ENCODE results near the gene PLEKHM3. TPM values are rescaled to one million over a fixed set of nuclear protein-coding genes. Genes with fewer than 3 reads are reported as not detected.

The PLEKHM3 gene
- polyA plus RNA-seq, 4 donors: 0.89 to 12.1 (median 2.1) TPM

DNA sequence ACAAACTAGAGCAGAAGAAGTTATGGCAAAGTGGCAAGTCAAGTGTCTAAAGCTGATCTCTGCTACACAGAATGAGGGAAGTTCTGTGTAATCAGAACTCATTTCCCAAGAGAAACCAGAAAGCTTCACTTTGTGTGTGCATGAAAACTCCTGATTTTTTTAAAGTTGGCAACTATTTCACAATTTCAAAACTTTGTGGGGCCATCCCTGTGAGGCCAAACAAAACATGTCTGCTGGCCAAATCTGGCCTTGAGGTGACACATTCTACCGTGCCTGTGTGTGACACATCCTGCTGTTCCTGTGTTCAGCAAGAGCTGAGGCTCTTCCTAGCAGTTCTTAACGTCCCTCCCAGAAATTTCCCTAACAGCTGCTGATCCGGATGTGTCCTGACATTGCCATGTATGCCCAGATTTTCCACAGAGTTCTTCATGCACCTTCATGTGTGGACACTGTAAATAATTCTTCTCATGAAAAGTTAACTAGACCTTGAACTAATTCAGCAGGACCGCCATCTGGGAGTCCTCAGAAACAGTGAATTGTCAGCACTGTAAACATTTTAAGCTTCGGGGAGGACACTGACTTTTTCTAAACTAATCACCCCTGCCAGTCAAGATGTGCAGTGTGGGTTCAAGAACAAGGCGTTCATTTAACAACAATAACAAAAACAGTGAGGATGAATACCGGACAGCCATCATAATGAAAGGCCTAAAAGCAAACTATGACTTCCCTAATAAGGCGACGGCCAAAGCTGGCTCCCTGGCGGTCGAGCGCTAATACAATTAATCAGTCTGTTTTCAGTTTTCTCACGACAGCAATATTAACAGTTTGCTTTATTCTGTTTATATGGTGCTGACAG lies 99.0 kb downstream of the PLEKHM3 start:
- FAIRE-seq: no peak
- H3K27me3 ChIP-seq (ENCODE audit: control insufficient read depth in 3 of 3, insufficient read depth in 3 of 3, low read length in 3 of 3): no peaks in the 10 kb centered on the region
- peaks cover 0 to 37% (median 2%) of the 10 kb centered on the region in 3 donors for H3K4me1 ChIP-seq (ENCODE audit: control insufficient read depth in 3 of 3, insufficient read depth in 2 of 3, low read depth in 1 of 3, low read length in 2 of 3)
- peak in 1 of 2 donors; percentile 34 for DNase-seq
- peaks cover 0 to 17% (median 0%) of the 10 kb centered on the region in 3 donors for H3K36me3 ChIP-seq (ENCODE audit: control insufficient read depth in 3 of 3, insufficient read depth in 2 of 3, low read depth in 1 of 3, low read length in 3 of 3)
- no peaks in the 10 kb centered on the region for H3K9me3 ChIP-seq (ENCODE audit: control insufficient read depth in 2 of 2, insufficient read depth in 1 of 2, low read depth in 1 of 2, low read length in 1 of 2)
- peak overlapping the region in 2 of 3 donors; percentile 57 to 76 for H3K27ac ChIP-seq (ENCODE audit: low read depth in 1 of 3, low read length in 2 of 3)
- 71 to 85% (median 77%) methylated on average over 13 of the region's 13 CpGs for WGBS, 3 donors
- H3K4me3 ChIP-seq (ENCODE audit: low read depth in 1 of 3, low read length in 3 of 3): no peak overlapping the region

DNA sequence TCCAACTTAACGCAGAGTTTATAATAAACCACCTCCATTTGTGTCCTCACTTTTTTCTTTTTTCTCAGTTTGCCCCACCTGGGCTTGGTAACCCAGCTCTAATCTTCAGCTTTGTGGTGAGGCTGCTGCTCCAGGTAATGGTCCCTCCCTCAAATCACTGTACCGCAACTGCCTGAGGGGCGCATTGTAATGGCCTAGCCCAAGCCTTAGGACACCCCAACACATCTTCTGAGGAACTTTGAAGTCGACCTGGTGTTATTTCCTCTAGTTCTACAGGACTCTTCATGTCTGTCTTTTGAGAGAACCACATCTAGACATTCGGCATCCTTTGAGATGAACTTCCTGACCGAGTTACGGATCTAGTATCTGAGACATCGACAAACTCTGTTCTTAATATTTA lies 99.7 kb downstream of the PLEKHM3 start:
- DNase-seq: no peak
- peaks cover 0 to 30% (median 2%) of the 10 kb centered on the region in 3 donors for H3K4me1 ChIP-seq (ENCODE audit: control insufficient read depth in 3 of 3, insufficient read depth in 2 of 3, low read depth in 1 of 3, low read length in 2 of 3)
- no peak for FAIRE-seq
- 87 to 95% (median 93%) methylated on average over 8 of the region's 8 CpGs for WGBS, 3 donors
- H3K27me3 ChIP-seq (ENCODE audit: control insufficient read depth in 3 of 3, insufficient read depth in 3 of 3, low read length in 3 of 3): no peaks in the 10 kb centered on the region
- H3K27ac ChIP-seq (ENCODE audit: low read depth in 1 of 3, low read length in 2 of 3): peak overlapping the region in 1 of 3 donors; percentile 55
- H3K9me3 ChIP-seq (ENCODE audit: control insufficient read depth in 2 of 2, insufficient read depth in 1 of 2, low read depth in 1 of 2, low read length in 1 of 2): no peaks in the 10 kb centered on the region
- H3K4me3 ChIP-seq (ENCODE audit: low read depth in 1 of 3, low read length in 3 of 3): no peak overlapping the region
- H3K36me3 ChIP-seq (ENCODE audit: control insufficient read depth in 3 of 3, insufficient read depth in 2 of 3, low read depth in 1 of 3, low read length in 3 of 3): peaks cover 0 to 14% (median 0%) of the 10 kb centered on the region in 3 donors

DNA sequence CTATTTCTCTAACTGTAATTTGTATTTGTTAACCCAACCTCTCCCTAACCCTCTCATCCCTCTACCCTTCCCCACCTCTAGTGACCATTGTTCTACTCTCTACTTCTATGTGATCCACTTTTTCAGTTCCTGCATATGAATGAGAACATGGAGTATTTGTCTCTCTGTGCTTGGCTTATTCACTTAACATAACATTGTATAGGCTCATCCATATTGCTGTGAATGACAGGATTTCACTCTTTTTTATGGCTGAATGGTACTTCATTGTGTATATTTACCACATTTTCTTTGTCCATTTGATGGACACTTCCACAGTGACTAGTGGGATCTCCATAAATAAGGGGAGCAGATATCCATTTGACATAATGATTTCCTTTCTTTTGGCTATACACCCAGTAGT lies 103.7 kb downstream of the PLEKHM3 start:
- no peak overlapping the region for H3K4me3 ChIP-seq (ENCODE audit: low read depth in 1 of 3, low read length in 3 of 3)
- H3K27ac ChIP-seq (ENCODE audit: low read depth in 1 of 3, low read length in 2 of 3): no peak overlapping the region
- DNase-seq (no peak), FAIRE-seq (no peak)
- H3K36me3 ChIP-seq (ENCODE audit: control insufficient read depth in 3 of 3, insufficient read depth in 2 of 3, low read depth in 1 of 3, low read length in 3 of 3): peaks cover 0 to 16% (median 0%) of the 10 kb centered on the region in 3 donors
- no peaks in the 10 kb centered on the region for H3K9me3 ChIP-seq (ENCODE audit: control insufficient read depth in 2 of 2, insufficient read depth in 1 of 2, low read depth in 1 of 2, low read length in 1 of 2)
- no peaks in the 10 kb centered on the region for H3K27me3 ChIP-seq (ENCODE audit: control insufficient read depth in 3 of 3, insufficient read depth in 3 of 3, low read length in 3 of 3)
- peaks cover 0 to 15% (median 2%) of the 10 kb centered on the region in 3 donors for H3K4me1 ChIP-seq (ENCODE audit: control insufficient read depth in 3 of 3, insufficient read depth in 2 of 3, low read depth in 1 of 3, low read length in 2 of 3)

DNA sequence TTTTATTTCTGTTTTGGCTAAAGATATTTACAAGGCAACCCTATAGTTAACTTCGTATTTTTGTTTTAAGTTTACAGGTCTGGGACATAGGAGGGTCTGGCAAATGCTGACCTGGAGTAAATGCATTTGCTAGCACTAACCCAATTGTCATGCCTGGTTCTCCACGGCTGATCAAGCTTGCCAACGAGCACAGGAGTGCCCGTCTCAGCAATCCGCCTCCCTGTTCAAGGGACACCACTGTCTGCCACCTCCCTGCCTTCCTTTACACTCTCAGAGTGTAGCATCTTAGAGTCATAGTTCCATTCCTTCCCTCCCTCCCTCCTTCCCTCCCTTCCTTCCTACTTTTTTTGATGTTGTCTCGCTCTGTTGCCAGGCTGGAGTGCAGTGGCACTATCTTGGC lies 104.6 kb downstream of the PLEKHM3 start:
- 85 to 90% (median 89%) methylated on average over 6 of the region's 6 CpGs for WGBS, 3 donors
- Histone ChIP-seq H3K4me3 (ENCODE audit: low read depth in 1 of 3, low read length in 3 of 3) (no peak overlapping the region), H3K27ac (ENCODE audit: low read depth in 1 of 3, low read length in 2 of 3) (no peak overlapping the region), H3K27me3 (ENCODE audit: control insufficient read depth in 3 of 3, insufficient read depth in 3 of 3, low read length in 3 of 3) (no peaks in the 10 kb centered on the region), H3K4me1 (ENCODE audit: control insufficient read depth in 3 of 3, insufficient read depth in 2 of 3, low read depth in 1 of 3, low read length in 2 of 3) (peaks cover 0 to 6% (median 2%) of the 10 kb centered on the region in 3 donors), H3K9me3 (ENCODE audit: control insufficient read depth in 2 of 2, insufficient read depth in 1 of 2, low read depth in 1 of 2, low read length in 1 of 2) (no peaks in the 10 kb centered on the region), H3K36me3 (ENCODE audit: control insufficient read depth in 3 of 3, insufficient read depth in 2 of 3, low read depth in 1 of 3, low read length in 3 of 3) (peaks cover 0 to 15% (median 0%) of the 10 kb centered on the region in 3 donors)
- no peak for FAIRE-seq
- no peak for DNase-seq

DNA sequence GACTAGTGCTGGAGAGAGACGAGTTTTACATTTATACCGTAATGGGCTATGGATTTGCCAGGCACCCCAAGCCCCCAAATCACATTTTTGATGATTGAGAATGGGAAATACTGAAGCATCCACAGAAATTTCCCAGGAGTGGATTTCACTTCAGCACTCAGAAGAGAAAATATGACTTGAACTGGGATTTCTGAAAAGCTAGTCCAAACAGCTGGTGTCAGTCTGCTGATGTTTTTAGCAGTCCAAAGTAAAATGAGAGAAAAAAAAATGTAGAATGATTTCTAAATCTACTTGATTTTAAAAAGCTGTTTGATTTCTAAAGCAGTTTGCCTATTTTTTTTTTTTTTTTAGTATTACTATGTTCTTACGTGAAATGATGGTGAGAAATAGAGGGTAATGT lies 105.0 kb downstream of the PLEKHM3 start:
- Histone ChIP-seq H3K36me3 (ENCODE audit: control insufficient read depth in 3 of 3, insufficient read depth in 2 of 3, low read depth in 1 of 3, low read length in 3 of 3) (peaks cover 0 to 15% (median 0%) of the 10 kb centered on the region in 3 donors), H3K27me3 (ENCODE audit: control insufficient read depth in 3 of 3, insufficient read depth in 3 of 3, low read length in 3 of 3) (no peaks in the 10 kb centered on the region), H3K27ac (ENCODE audit: low read depth in 1 of 3, low read length in 2 of 3) (no peak overlapping the region), H3K4me3 (ENCODE audit: low read depth in 1 of 3, low read length in 3 of 3) (no peak overlapping the region), H3K4me1 (ENCODE audit: control insufficient read depth in 3 of 3, insufficient read depth in 2 of 3, low read depth in 1 of 3, low read length in 2 of 3) (peaks cover 0 to 6% (median under 1%) of the 10 kb centered on the region in 3 donors), H3K9me3 (ENCODE audit: control insufficient read depth in 2 of 2, insufficient read depth in 1 of 2, low read depth in 1 of 2, low read length in 1 of 2) (no peaks in the 10 kb centered on the region)
- FAIRE-seq (no peak), DNase-seq (no peak)
- 86 to 98% (median 96%) methylated on average over 3 of the region's 3 CpGs for WGBS, 3 donors

DNA sequence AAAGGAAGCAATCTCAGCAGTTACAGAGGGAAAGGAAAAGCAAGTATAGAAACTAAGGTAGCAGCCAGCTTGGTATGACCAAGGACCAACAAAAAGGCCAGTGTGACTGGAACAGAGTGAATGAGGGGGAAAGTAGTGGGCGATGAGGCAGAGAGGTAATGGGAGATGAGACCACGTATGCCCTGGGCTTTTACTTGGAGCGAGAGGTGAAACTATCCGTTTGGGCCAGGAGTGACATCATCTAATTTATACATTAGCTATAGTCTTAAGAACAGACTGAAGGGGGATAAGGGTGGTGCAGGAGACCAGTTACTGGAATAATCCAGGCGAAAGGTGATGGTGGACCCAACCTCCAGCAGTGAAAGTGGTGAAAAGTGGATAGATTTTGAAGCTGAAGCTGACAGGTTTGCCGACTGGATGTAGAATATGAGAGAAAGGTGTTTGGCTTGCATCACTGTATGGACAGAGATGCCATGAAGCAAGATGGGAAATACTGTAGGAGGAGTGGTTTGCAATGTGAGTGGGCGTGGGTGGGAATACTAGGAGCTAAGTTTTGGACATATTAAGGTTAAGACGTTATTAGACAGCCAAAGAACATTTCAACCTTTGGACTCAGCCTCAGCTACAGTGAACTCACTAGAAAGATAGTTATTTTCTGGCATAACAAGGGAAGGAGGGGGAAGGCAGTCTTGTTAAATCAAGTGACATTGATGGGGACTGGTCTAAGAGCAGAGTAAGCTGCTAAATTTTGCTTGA lies 106.0 kb downstream of the PLEKHM3 start:
- Histone ChIP-seq H3K4me3 (ENCODE audit: low read depth in 1 of 3, low read length in 3 of 3) (no peak overlapping the region), H3K36me3 (ENCODE audit: control insufficient read depth in 3 of 3, insufficient read depth in 2 of 3, low read depth in 1 of 3, low read length in 3 of 3) (peaks cover 0 to 8% (median 0%) of the 10 kb centered on the region in 3 donors), H3K4me1 (ENCODE audit: control insufficient read depth in 3 of 3, insufficient read depth in 2 of 3, low read depth in 1 of 3, low read length in 2 of 3) (peaks cover 0 to 13% (median 0%) of the 10 kb centered on the region in 3 donors), H3K9me3 (ENCODE audit: control insufficient read depth in 2 of 2, insufficient read depth in 1 of 2, low read depth in 1 of 2, low read length in 1 of 2) (no peaks in the 10 kb centered on the region), H3K27me3 (ENCODE audit: control insufficient read depth in 3 of 3, insufficient read depth in 3 of 3, low read length in 3 of 3) (no peaks in the 10 kb centered on the region), H3K27ac (ENCODE audit: low read depth in 1 of 3, low read length in 2 of 3) (no peak overlapping the region)
- peak in 1 of 2 donors; percentile 42 for DNase-seq
- WGBS, 3 donors: 73 to 81% (median 80%) methylated on average over 8 of the region's 8 CpGs
- FAIRE-seq: no peak

DNA sequence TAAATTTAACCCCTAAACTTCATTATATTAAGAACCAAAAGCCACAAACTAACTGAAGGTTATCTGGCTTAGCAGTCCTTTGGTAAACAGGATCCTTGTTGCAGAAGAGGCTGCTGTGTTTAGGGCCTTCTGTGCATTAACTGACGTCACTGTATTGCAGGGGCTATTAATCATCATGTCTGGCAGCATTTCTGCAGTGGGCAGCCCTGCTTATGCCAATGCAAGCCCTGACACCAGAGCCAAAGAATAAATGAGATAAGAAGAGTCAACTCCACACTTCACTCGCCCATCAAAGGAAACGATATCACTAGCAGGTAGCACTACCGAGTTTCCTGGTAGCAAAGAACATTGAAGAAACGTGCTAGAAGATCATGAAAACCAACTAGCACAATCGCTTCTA lies 110.6 kb downstream of the PLEKHM3 start:
- FAIRE-seq (no peak), DNase-seq (peak; percentile 45 to 79)
- WGBS, 3 donors: 25 to 65% (median 36%) methylated on average over 6 of the region's 6 CpGs
- H3K4me1 ChIP-seq (ENCODE audit: control insufficient read depth in 3 of 3, insufficient read depth in 2 of 3, low read depth in 1 of 3, low read length in 2 of 3): peaks cover 0 to 12% (median 0%) of the 10 kb centered on the region in 3 donors
- no peak overlapping the region for H3K4me3 ChIP-seq (ENCODE audit: low read depth in 1 of 3, low read length in 3 of 3)
- H3K27ac ChIP-seq (ENCODE audit: low read depth in 1 of 3, low read length in 2 of 3): no peak overlapping the region
- H3K9me3 ChIP-seq (ENCODE audit: control insufficient read depth in 2 of 2, insufficient read depth in 1 of 2, low read depth in 1 of 2, low read length in 1 of 2): no peaks in the 10 kb centered on the region
- no peaks in the 10 kb centered on the region for H3K27me3 ChIP-seq (ENCODE audit: control insufficient read depth in 3 of 3, insufficient read depth in 3 of 3, low read length in 3 of 3)
- peaks cover 0 to 18% (median 0%) of the 10 kb centered on the region in 3 donors for H3K36me3 ChIP-seq (ENCODE audit: control insufficient read depth in 3 of 3, insufficient read depth in 2 of 3, low read depth in 1 of 3, low read length in 3 of 3)

DNA sequence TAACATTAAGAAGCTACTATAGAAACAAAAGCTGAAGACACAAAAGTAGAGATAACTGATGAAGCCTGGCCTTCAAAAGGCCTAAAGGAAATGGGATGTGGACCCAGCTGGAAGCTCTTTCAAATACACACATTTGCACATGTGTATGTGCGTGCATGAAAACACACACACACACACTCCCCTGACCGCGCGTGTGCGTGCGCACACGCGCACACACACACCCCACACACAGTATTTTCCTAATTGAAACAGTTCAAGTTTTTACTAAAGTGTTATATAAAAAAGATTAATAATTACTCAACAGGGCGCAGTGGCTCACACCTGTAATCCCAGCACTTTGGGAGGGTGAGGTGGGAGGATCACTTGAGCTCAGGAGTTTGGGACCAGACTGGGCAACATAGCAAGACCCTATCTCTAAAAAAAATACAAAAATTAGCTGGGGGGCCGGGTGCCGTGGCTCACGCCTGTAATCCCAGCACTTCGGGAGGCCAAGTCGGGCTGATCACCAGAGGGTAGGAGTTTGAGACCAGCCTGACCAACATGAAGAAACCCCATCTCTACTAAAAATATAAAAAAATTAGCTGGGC lies 111.5 kb downstream of the PLEKHM3 start:
- Histone ChIP-seq H3K4me1 (ENCODE audit: control insufficient read depth in 3 of 3, insufficient read depth in 2 of 3, low read depth in 1 of 3, low read length in 2 of 3) (peaks cover 0 to 8% (median 0%) of the 10 kb centered on the region in 3 donors), H3K36me3 (ENCODE audit: control insufficient read depth in 3 of 3, insufficient read depth in 2 of 3, low read depth in 1 of 3, low read length in 3 of 3) (peaks cover 0 to 18% (median 0%) of the 10 kb centered on the region in 3 donors), H3K9me3 (ENCODE audit: control insufficient read depth in 2 of 2, insufficient read depth in 1 of 2, low read depth in 1 of 2, low read length in 1 of 2) (no peaks in the 10 kb centered on the region), H3K4me3 (ENCODE audit: low read depth in 1 of 3, low read length in 3 of 3) (no peak overlapping the region), H3K27ac (ENCODE audit: low read depth in 1 of 3, low read length in 2 of 3) (no peak overlapping the region), H3K27me3 (ENCODE audit: control insufficient read depth in 3 of 3, insufficient read depth in 3 of 3, low read length in 3 of 3) (no peaks in the 10 kb centered on the region)
- no peak for DNase-seq
- WGBS, 3 donors: 96 to 97% (median 96%) methylated on average over 14 of the region's 14 CpGs
- no peak for FAIRE-seq

Measured in small intestine (tissue), 7 donors.